Gastrocnemius medialis (tissue), 4 donors: Measurements from ENCODE around the gene STH. TPM values are rescaled to one million over a fixed set of nuclear protein-coding genes. Genes with fewer than 3 reads are reported as not detected.

Experiments used
- ATAC-seq, 2 donors: fragments of 150-250 bp; one replicate each; pipeline ENCODE4 v1.9.1; 2016
- DNase-seq, 2 donors: peaks; one replicate each; pipeline ENCODE4 v3.0.0-alpha.2; 2019
- H3K27ac ChIP-seq, 4 donors: fragments of 200-600 bp; sonication (generic); 1 replicate in 1 of 4; 2 replicates in 3 of 4; pipeline ENCODE4 v1.5.1; 2016 to 2018; ENCODE audit warnings: mild to moderate bottlenecking in 2 of 4, moderate library complexity in 1 of 4
- H3K27me3 ChIP-seq, 3 donors: fragments of 200-600 bp; sonication (generic) in 2 of 3; 1 replicate in 1 of 3; 2 replicates in 2 of 3; pipeline versions ENCODE4 v1.5.1 to v1.6.0; 2016 to 2019; ENCODE audit warnings: mild to moderate bottlenecking in 1 of 3, moderate library complexity in 1 of 3
- H3K36me3 ChIP-seq, 2 donors: fragments of 200-600 bp; sonication (generic) in 1 of 2; one replicate each; pipeline ENCODE4 v1.5.1; 2017 to 2018
- H3K4me1 ChIP-seq, 2 donors: fragments of 200-600 bp; sonication (generic) in 1 of 2; one replicate each; pipeline ENCODE4 v1.5.1; 2016 to 2017; ENCODE audit warnings: mild to moderate bottlenecking in 2 of 2
- H3K4me3 ChIP-seq, 4 donors: fragments of 200-600 bp; sonication (generic) in 3 of 4; 1 replicate in 1 of 4; 2 replicates in 3 of 4; pipeline ENCODE4 v1.5.1; 2016 to 2019; ENCODE audit warnings: mild to moderate bottlenecking in 2 of 4
- H3K9me3 ChIP-seq, 3 donors: fragments of 200-600 bp; sonication (generic) in 2 of 3; 1 replicate in 1 of 3; 2 replicates in 2 of 3; pipeline ENCODE4 v1.5.1; 2016 to 2019
- CTCF ChIP-seq, 5 experiments: fragments of 450-650 bp in 3 of 5; fragments of 200-600 bp in 2 of 5; sonication (generic) in 2 of 5; IDR thresholded peaks in 4 of 5; conservative IDR thresholded peaks in 1 of 5; 1 replicate in 4 of 5; 2 replicates in 1 of 5; pipeline ENCODE4 v1.5.1; 2016 to 2019; ENCODE audit warnings: antibody characterized with exemption in 5 of 5, mild to moderate bottlenecking in 3 of 5, moderate library complexity in 3 of 5
- POLR2A ChIP-seq, 2 donors: fragments of 450-650 bp; IDR thresholded peaks; one replicate each; pipeline ENCODE4 v1.6.1; 2017; ENCODE audit warnings: antibody characterized with exemption in 2 of 2, mild to moderate bottlenecking in 2 of 2, moderate library complexity in 2 of 2
- in situ Hi-C, 4 donors: fragments of 200-750 bp; cut with MboI; loops; one replicate each; pipeline versions ENCODE4 v1.15.0 to v1.8.0; 2017; ENCODE audit warnings: low sequenced_read_pairs in 4 of 4
- intact Hi-C: fragments of 100-400 bp; cut with DNase I; formaldehyde crosslinking; loops from one replicate; pipeline ENCODE4 v1.15.1; 2023; ENCODE audit warnings: low total_unique reads
- total RNA-seq, 4 donors: library from RNA; depleted of rRNA; stranded (reverse); fragments of >200 nt; gene quantifications; one replicate each; pipeline versions ENCODE4 v1.1.0 to v1.2.3, GENCODE V29; 2016

STH gene
- total RNA-seq, 4 donors from 2014 or later: not detected

GRCh38 chr17:46036491-46036890 is 37.4 kb downstream of the STH start:
- H3K4me1 ChIP-seq: peaks cover 33 to 48% of the 10 kb centered on the region in 2 donors
- H3K27me3 ChIP-seq: no peaks in the 10 kb centered on the region
- TF ChIP-seq POLR2A (IDR thresholded peaks at IDR 0.05) (no peak), CTCF (IDR thresholded peaks at IDR 0.05 in 4 of 5, conservative IDR thresholded peaks at IDR 0.05 in 1 of 5) (no peak)
- no peak overlapping the region for H3K4me3 ChIP-seq
- no peaks in the 10 kb centered on the region for H3K9me3 ChIP-seq
- DNase-seq (no peak), ATAC-seq (no peak)
- peak overlapping the region in 3 of 4 donors; percentile 5 to 46 (median 35) for H3K27ac ChIP-seq
- in situ Hi-C loops: loop anchor here in 1 of 4 donors (10.0 kb wide), 1 partner anchor 178 kb away; no protein-coding TSS in a partner anchor
- peaks cover 0 to 82% of the 10 kb centered on the region in 2 donors for H3K36me3 ChIP-seq
- intact Hi-C loops: no loop called here

- no peaks in the 10 kb centered on the region for H3K9me3 ChIP-seq
- H3K27me3 ChIP-seq: no peaks in the 10 kb centered on the region
- H3K27ac ChIP-seq: peak overlapping the region in 2 of 4 donors; percentile 55 to 66
- no peak overlapping the region for H3K4me3 ChIP-seq
- no peak for TF ChIP-seq CTCF (IDR thresholded peaks at IDR 0.05 in 4 of 5, conservative IDR thresholded peaks at IDR 0.05 in 1 of 5)
- no peak for TF ChIP-seq POLR2A (IDR thresholded peaks at IDR 0.05)
- in situ Hi-C loops: loop anchor here in 1 of 4 donors (10.0 kb wide), 1 partner anchor 177 kb away; no protein-coding TSS in a partner anchor
- no peak for ATAC-seq
- DNase-seq: no peak
- peaks cover 38 to 48% of the 10 kb centered on the region in 2 donors for H3K4me1 ChIP-seq
- H3K36me3 ChIP-seq: peaks cover 0 to 69% of the 10 kb centered on the region in 2 donors
- intact Hi-C loops: no loop called here
Observed at GRCh38 chr17:46037722-46038255, 38.7 kb downstream of the STH start.

GRCh38 chr17:46038414-46038813 is 39.4 kb downstream of the STH start:
- H3K9me3 ChIP-seq: no peaks in the 10 kb centered on the region
- ATAC-seq (no peak), DNase-seq (no peak)
- intact Hi-C loops: no loop called here
- peak overlapping the region in 3 of 4 donors; percentile 66 to 75 (median 69) for H3K27ac ChIP-seq
- in situ Hi-C loops: loop anchor here in 1 of 4 donors (10.0 kb wide), 1 partner anchor 176 kb away; no protein-coding TSS in a partner anchor
- TF ChIP-seq POLR2A (IDR thresholded peaks at IDR 0.05) (no peak), CTCF (IDR thresholded peaks at IDR 0.05 in 4 of 5, conservative IDR thresholded peaks at IDR 0.05 in 1 of 5) (no peak)
- H3K4me1 ChIP-seq: peaks cover 44 to 48% of the 10 kb centered on the region in 2 donors
- H3K4me3 ChIP-seq: no peak overlapping the region
- no peaks in the 10 kb centered on the region for H3K27me3 ChIP-seq
- peaks cover 0 to 63% of the 10 kb centered on the region in 2 donors for H3K36me3 ChIP-seq

GRCh38 chr17:46038937-46039336 is 39.9 kb downstream of the STH start:
- intact Hi-C loops: no loop called here
- Histone ChIP-seq H3K36me3 (peaks cover 0 to 58% of the 10 kb centered on the region in 2 donors), H3K4me3 (no peak overlapping the region), H3K27ac (peak overlapping the region; percentile 65 to 75 (median 68)), H3K4me1 (peaks cover 49 to 52% of the 10 kb centered on the region in 2 donors), H3K9me3 (no peaks in the 10 kb centered on the region), H3K27me3 (no peaks in the 10 kb centered on the region)
- ATAC-seq (no peak), DNase-seq (no peak)
- in situ Hi-C loops: loop anchor here in 1 of 4 donors (10.0 kb wide), 1 partner anchor 176 kb away; no protein-coding TSS in a partner anchor
- no peak for TF ChIP-seq POLR2A (IDR thresholded peaks at IDR 0.05)

- DNase-seq: peak; percentile 49 to 52
- no peaks in the 10 kb centered on the region for H3K27me3 ChIP-seq
- peaks cover 57 to 58% of the 10 kb centered on the region in 2 donors for H3K4me1 ChIP-seq
- no peak for TF ChIP-seq POLR2A (IDR thresholded peaks at IDR 0.05)
- ATAC-seq: peak; percentile 57 to 59
- no peaks in the 10 kb centered on the region for H3K9me3 ChIP-seq
- no peak overlapping the region for H3K4me3 ChIP-seq
- peaks cover 0 to 50% of the 10 kb centered on the region in 2 donors for H3K36me3 ChIP-seq
- peak overlapping the region; percentile 65 to 75 (median 68) for H3K27ac ChIP-seq
- in situ Hi-C loops: loop anchor here (5.0 to 10.0 kb wide), 3 partner anchors 37 to 175 kb away; no protein-coding TSS in a partner anchor
- intact Hi-C loops: no loop called here
Observed at GRCh38 chr17:46039592-46040186, 40.6 kb downstream of the STH start.
